Measurements from ENCODE around the gene RPEL1. TPM values are rescaled to one million over a fixed set of nuclear protein-coding genes. Genes with fewer than 3 reads are reported as not detected.
A peak's percentile ranks its signal among the peaks of the same experiment; 100 is the strongest.
"Not testable (repeated sequence)": the region's sequence is repeated elsewhere in the genome, so short reads cannot be mapped to it uniquely, and the experiment has no call there.

The RPEL1 gene
- total and polyA plus RNA-seq, 2 of the 8 experiments (the other 6 are each of a cell fraction or from before 2014, with no cell fraction given): 0.12 TPM; not detected in 1

DNA sequence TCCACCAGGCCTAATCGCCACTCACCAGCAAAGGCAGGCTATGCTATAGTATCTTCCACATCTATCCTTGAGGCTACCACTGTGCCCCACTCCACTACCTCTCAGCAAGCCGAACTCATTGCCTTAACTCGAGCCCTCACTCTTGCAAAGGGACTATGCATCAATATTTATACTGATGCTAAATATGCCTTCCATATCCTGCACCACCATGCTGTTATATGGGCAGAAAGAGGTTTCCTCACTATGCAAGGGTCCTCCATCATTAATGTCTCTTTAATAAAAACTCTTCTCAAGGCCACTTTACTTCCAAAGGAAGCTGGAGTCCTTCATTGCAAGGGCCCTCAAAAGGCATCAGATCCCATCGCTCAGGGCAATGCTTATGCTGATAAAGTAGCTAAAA, 35.4 kb upstream of the RPEL1 start:
- H2AFZ ChIP-seq (ENCODE audit: low read length); H3K4me1 ChIP-seq (replicated peaks in 1 of 4; ENCODE audit: control insufficient read depth in 3 of 4, insufficient read depth in 4 of 4, low read length in 3 of 4); H4K5ac ChIP-seq (ENCODE audit: insufficient read length, low read depth, low read length); DNase-seq (ENCODE audit: low read depth in 1 of 2, low spot score in 2 of 2); H3K79me2 ChIP-seq (ENCODE audit: control insufficient read depth in 1 of 2, insufficient read depth in 2 of 2, low read length in 2 of 2); H2BK12ac ChIP-seq (ENCODE audit: low read depth, low read length); H3K4me2 ChIP-seq (ENCODE audit: insufficient read depth in 1 of 2, low read depth in 2 of 2, low read length in 2 of 2); H3K23me2 ChIP-seq (ENCODE audit: low read depth, low read length); H3K18ac ChIP-seq (ENCODE audit: extremely low read depth, low read length); FAIRE-seq; H3K4me3 ChIP-seq (ENCODE audit: extremely low read depth in 1 of 4, insufficient read depth in 2 of 4, low read depth in 3 of 4, low read length in 4 of 4); H3K4ac ChIP-seq (replicated peaks; ENCODE audit: insufficient read length, low read depth, low read length); POLR2A ChIA-PET (ENCODE audit: partially characterized antibody); H3K27me3 ChIP-seq (replicated peaks in 1 of 4; ENCODE audit: control insufficient read depth in 3 of 4, extremely low read depth in 1 of 4, insufficient read depth in 3 of 4, low read length in 3 of 4); H3K27ac ChIP-seq (ENCODE audit: low read depth, low read length); H3K79me1 ChIP-seq (ENCODE audit: low read depth, low read length); H3K9ac ChIP-seq (replicated peaks in 1 of 4; ENCODE audit: extremely low read depth in 1 of 4, low read depth in 3 of 4, low read length in 3 of 4); H3K36me3 ChIP-seq (ENCODE audit: control insufficient read depth in 2 of 4, insufficient read depth in 4 of 4, low read length in 3 of 4); H2BK20ac ChIP-seq (ENCODE audit: low read length); H2AK5ac ChIP-seq (ENCODE audit: low read depth, low read length); H4K91ac ChIP-seq (replicated peaks; ENCODE audit: insufficient read length, low read length); H3K56ac ChIP-seq (replicated peaks; ENCODE audit: insufficient read length, low read depth, low read length); H3K23ac ChIP-seq (ENCODE audit: insufficient read length); H4K20me1 ChIP-seq (replicated peaks in 1 of 2; ENCODE audit: control insufficient read depth in 1 of 2, insufficient read depth in 2 of 2, low read length in 2 of 2); H4K8ac ChIP-seq (ENCODE audit: extremely low read depth, insufficient read depth, low read length); H2BK120ac ChIP-seq (replicated peaks; ENCODE audit: low read depth, low read length); H3K14ac ChIP-seq (ENCODE audit: insufficient read length); H3K9me3 ChIP-seq (ENCODE audit: insufficient read depth in 2 of 2, low read depth in 1 of 2, low read length in 1 of 2); H2BK5ac ChIP-seq (ENCODE audit: low read depth, low read length); H2BK15ac ChIP-seq (ENCODE audit: low read length): not testable (repeated sequence)
- WGBS, 2 experiments (ENCODE audit: extremely low coverage in 1 of 2, insufficient coverage in 1 of 2, insufficient read length in 1 of 2, insufficient replicate concordance in 2 of 2, low coverage in 1 of 2, low lambda C conversion rate in 2 of 2, missing lambda C conversion rate in 1 of 2): 99% methylated on average over 4 of the region's 4 CpGs; no CpG with 5 or more reads in 1 of the 2 experiments
- peak in 1 of 2 experiments; percentile 76; a peak in 1 of 3 replicates for TF ChIP-seq EP300 (IDR thresholded peaks at IDR 0.05; ENCODE audit: borderline replicate concordance in 1 of 2, low read depth in 2 of 2, low read length in 2 of 2)
- CTCF ChIA-PET (ENCODE audit: partially characterized antibody): interaction anchor here (0.8 kb wide), 1 partner anchor 29 kb away, joined by 3 read pairs; no protein-coding TSS in a partner anchor
